ENCODE measurements around the gene BCAT1. TPM values are rescaled to one million over a fixed set of nuclear protein-coding genes. Genes with fewer than 3 reads are reported as not detected.
"Not testable (repeated sequence)": the region's sequence is repeated elsewhere in the genome, so short reads cannot be mapped to it uniquely, and the experiment has no call there.

The BCAT1 gene
- total and polyA plus RNA-seq, 2 donors (not counting 3 experiments of a cell fraction or from before 2014, with no cell fraction given) = 21.6 to 267 TPM

- no peaks in the 10 kb centered on the region for H3K27me3 ChIP-seq (ENCODE audit: control insufficient read depth in 2 of 2, insufficient read depth in 2 of 2, low read length in 2 of 2)
- no peaks in the 10 kb centered on the region for H3K9me3 ChIP-seq (replicated peaks; ENCODE audit: control insufficient read depth, insufficient read depth, low read length)
- H3K27ac ChIP-seq (ENCODE audit: insufficient read depth, low read depth, low read length) = no peak overlapping the region
- no peak overlapping the region for H3K4me2 ChIP-seq (ENCODE audit: insufficient read depth, low read length)
- peaks cover 28% of the 10 kb centered on the region for H3K79me2 ChIP-seq (ENCODE audit: control insufficient read depth, insufficient read depth, low read length)
- CTCF ChIA-PET = interaction anchor here (1.4 kb wide), 1 partner anchor 11 kb away, joined by 3 read pairs; no protein-coding TSS in a partner anchor
- FAIRE-seq = no peak
- no peak overlapping the region for H2AFZ ChIP-seq (ENCODE audit: low read depth, low read length)
- intact Hi-C loops (cut with micrococcal nuclease) (no loop called here), dilution Hi-C loops (cut with MboI; ENCODE audit: extremely low pct_ligation_motif_present, low sequenced_read_pairs) (no loop called here)
- peaks cover 5 to 32% of the 10 kb centered on the region in 2 experiments for H3K36me3 ChIP-seq (ENCODE audit: control insufficient read depth in 2 of 2, extremely low read depth in 1 of 2, insufficient read depth in 2 of 2, low read length in 2 of 2)
- no TSS peak for BruUV-seq (replicated peaks)
- POLR2A ChIA-PET = interaction anchor here (0.6 kb wide), 1 partner anchor 143 kb away, joined by 4 read pairs; no protein-coding TSS in a partner anchor
- H3K9me1 ChIP-seq (replicated peaks; ENCODE audit: control insufficient read depth, extremely low read depth, insufficient read depth, low read length) = no peaks in the 10 kb centered on the region
- H3K4me1 ChIP-seq (ENCODE audit: control insufficient read depth, extremely low read depth, insufficient read depth, low read length) = no peaks in the 10 kb centered on the region
- no peak for TF ChIP-seq JUN (IDR thresholded peaks at IDR 0.05; ENCODE audit: borderline replicate concordance, insufficient read depth, insufficient read length, low read depth)
- no peak for TF ChIP-seq CTCF (IDR thresholded peaks at IDR 0.05; ENCODE audit: extremely low read depth in 1 of 2, insufficient read depth in 1 of 2, low read depth in 1 of 2, low read length in 2 of 2)
- no peak for TF ChIP-seq FOS (IDR thresholded peaks at IDR 0.05; ENCODE audit: borderline replicate concordance, insufficient read depth, low read length)
- TF ChIP-seq, protein P1, sequence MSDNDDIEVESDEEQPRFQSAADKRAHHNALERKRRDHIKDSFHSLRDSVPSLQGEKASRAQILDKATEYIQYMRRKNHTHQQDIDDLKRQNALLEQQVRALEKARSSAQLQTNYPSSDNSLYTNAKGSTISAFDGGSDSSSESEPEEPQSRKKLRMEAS (IDR thresholded peaks at IDR 0.05; ENCODE audit: insufficient read depth, insufficient read length) = no peak
- no peak for TF ChIP-seq GATA2 (IDR thresholded peaks at IDR 0.05; ENCODE audit: insufficient read depth, insufficient read length, low read depth, low read length)
- TF ChIP-seq EZH2 (IDR thresholded peaks at IDR 0.05; ENCODE audit: borderline replicate concordance, low read depth, low read length, severe bottlenecking) = no peak
- TF ChIP-seq POLR2A (IDR thresholded peaks at IDR 0.05; ENCODE audit: low read depth, low read length) = no peak
- TF ChIP-seq MYC (IDR thresholded peaks at IDR 0.05; ENCODE audit: low read depth, low read length) = no peak
- no peak for TF ChIP-seq POLR2AphosphoS5 (IDR thresholded peaks at IDR 0.05; ENCODE audit: insufficient read depth, low read depth, low read length)
- no peak overlapping the region for H3K4me3 ChIP-seq (replicated peaks in 1 of 3; ENCODE audit: insufficient read depth in 1 of 3, low read depth in 1 of 3, low read length in 3 of 3)
- no peak overlapping the region for H3K9ac ChIP-seq (replicated peaks; ENCODE audit: extremely low read depth, insufficient read depth, low read length)
- no peak for DNase-seq (ENCODE audit: low read depth, low spot score)
- no peaks in the 10 kb centered on the region for H4K20me1 ChIP-seq (replicated peaks; ENCODE audit: control insufficient read depth, extremely low read depth, insufficient read depth, low read length)
Measured at GRCh38 chr12:24872211-24872610, 76.7 kb downstream of the BCAT1 start.

DNA sequence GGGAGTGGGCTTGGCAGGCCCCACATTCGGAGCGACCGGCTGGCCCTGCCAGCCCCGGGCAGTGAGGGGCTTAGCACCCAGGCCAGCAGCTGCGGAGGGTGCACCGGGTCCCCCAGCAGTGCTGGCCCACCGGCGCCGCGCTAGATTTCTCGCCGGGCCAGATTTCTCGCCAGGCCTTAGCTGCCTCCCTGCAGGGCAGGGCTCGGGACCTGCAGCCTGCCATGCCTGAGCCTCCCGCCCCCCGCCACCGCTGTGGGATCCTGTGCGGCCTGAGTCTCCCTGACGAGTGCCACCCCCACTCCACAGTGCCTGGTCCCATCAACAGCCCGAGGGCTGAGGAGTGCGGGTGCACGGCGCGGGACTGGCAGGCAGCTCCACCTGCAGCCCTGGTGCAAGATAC, 82.8 kb downstream of the BCAT1 start:
- H3K9ac ChIP-seq (replicated peaks; ENCODE audit: extremely low read depth, insufficient read depth, low read length); H4K20me1 ChIP-seq (replicated peaks; ENCODE audit: control insufficient read depth, extremely low read depth, insufficient read depth, low read length); intact Hi-C loops (cut with micrococcal nuclease); H2AFZ ChIP-seq (ENCODE audit: low read depth, low read length); H3K27ac ChIP-seq (ENCODE audit: insufficient read depth, low read depth, low read length); POLR2A ChIA-PET; DNase-seq (ENCODE audit: low read depth, low spot score); H3K9me1 ChIP-seq (replicated peaks; ENCODE audit: control insufficient read depth, extremely low read depth, insufficient read depth, low read length); H3K4me3 ChIP-seq (replicated peaks in 1 of 3; ENCODE audit: insufficient read depth in 1 of 3, low read depth in 1 of 3, low read length in 3 of 3); BruUV-seq (replicated peaks); dilution Hi-C loops (cut with MboI; ENCODE audit: extremely low pct_ligation_motif_present, low sequenced_read_pairs); H3K27me3 ChIP-seq (ENCODE audit: control insufficient read depth in 2 of 2, insufficient read depth in 2 of 2, low read length in 2 of 2); FAIRE-seq; H3K9me3 ChIP-seq (replicated peaks; ENCODE audit: control insufficient read depth, insufficient read depth, low read length); H3K4me2 ChIP-seq (ENCODE audit: insufficient read depth, low read length): not testable (repeated sequence)
- peaks cover 8 to 13% of the 10 kb centered on the region in 2 experiments for H3K36me3 ChIP-seq (ENCODE audit: control insufficient read depth in 2 of 2, extremely low read depth in 1 of 2, insufficient read depth in 2 of 2, low read length in 2 of 2)
- CTCF ChIA-PET = interaction anchor here (2.9 kb wide), 1 partner anchor 13 kb away, joined by 14 read pairs; no protein-coding TSS in a partner anchor
- peaks cover 13% of the 10 kb centered on the region for H3K79me2 ChIP-seq (ENCODE audit: control insufficient read depth, insufficient read depth, low read length)
- H3K4me1 ChIP-seq (ENCODE audit: control insufficient read depth, extremely low read depth, insufficient read depth, low read length) = peaks cover 14% of the 10 kb centered on the region
